SK-N-SH (cell line): ENCODE results near the gene ATXN2. TPM values are rescaled to one million over a fixed set of nuclear protein-coding genes. Genes with fewer than 3 reads are reported as not detected.

Experiments
- CTCF ChIA-PET: fragments of 300-600, 350-600 bp; formaldehyde crosslinking; extraction: SDS; loops from one replicate; lab custom pipeline; 2021; lab: Yijun Ruan, JAX
- POLR2A ChIA-PET: fragments of 350-600 bp; sonication (Branson Sonifier 250); formaldehyde crosslinking; extraction: SDS; loops from one replicate; lab custom pipeline; 2020; ENCODE audit warnings: antibody characterized with exemption, inconsistent platforms; lab: Yijun Ruan, JAX
- DNase-seq: peaks from one replicate; pipeline ENCODE4 v3.0.0; 2012
- H2AFZ ChIP-seq: fragments of 200-600 bp; sonication (generic); 2 replicates; pipeline ENCODE4 v1.8.1; 2016; ENCODE audit warnings: antibody characterized with exemption, mild to moderate bottlenecking, low read depth
- H3F3A ChIP-seq: fragments of 200-600 bp; sonication (generic); replicated peaks from 2 replicates; pipeline ENCODE3; 2016; ENCODE audit warnings: antibody characterized with exemption, mild to moderate bottlenecking; ENCODE audit not compliant: insufficient read depth
- H3K27ac ChIP-seq, 2 experiments: fragments of 200-500 bp in 1 of 2; fragments of 200-600 bp in 1 of 2; sonication (Bioruptor generic) in 1 of 2; sonication (generic), shearing (Covaris generic) in 1 of 2; 2 replicates each; pipeline versions ENCODE4 v1.5.1 to v1.6.1; 2014 to 2016; ENCODE audit warnings: low read depth in 2 of 2, inconsistent platforms in 1 of 2, low read length in 1 of 2, mild to moderate bottlenecking in 1 of 2, mixed read lengths in 1 of 2
- H3K27me3 ChIP-seq: fragments of 200-600 bp; sonication (generic), shearing (Covaris generic); 2 replicates; pipeline ENCODE4 v1.6.1; 2016; ENCODE audit warnings: mixed run types; ENCODE audit not compliant: insufficient read depth
- H3K36me3 ChIP-seq, 2 experiments: fragments of 200-500 bp in 1 of 2; fragments of 200-600 bp in 1 of 2; sonication (Bioruptor generic) in 1 of 2; sonication (generic) in 1 of 2; replicated peaks in 1 of 2; 2 replicates each; pipeline versions ENCODE3 to v1.5.1; 2014 to 2016; ENCODE audit warnings: low read length in 1 of 2, mild to moderate bottlenecking in 1 of 2; ENCODE audit not compliant: insufficient read depth in 2 of 2, control insufficient read depth in 1 of 2
- H3K4me1 ChIP-seq, 2 experiments: fragments of 200-500 bp in 1 of 2; fragments of 200-600 bp in 1 of 2; sonication (Bioruptor generic) in 1 of 2; sonication (generic), shearing (Covaris generic) in 1 of 2; 2 replicates each; pipeline versions ENCODE4 v1.5.1 to v1.6.1; 2014 to 2016; ENCODE audit warnings: low read depth in 1 of 2, low read length in 1 of 2, mixed run types in 1 of 2; ENCODE audit not compliant: insufficient read depth in 2 of 2, control insufficient read depth in 1 of 2
- H3K4me2 ChIP-seq: fragments of 200-600 bp; sonication (generic), shearing (Covaris generic); 2 replicates; pipeline ENCODE4 v1.6.1; 2017; ENCODE audit warnings: mixed run types
- H3K4me3 ChIP-seq, 2 experiments: fragments of 200-500 bp in 1 of 2; fragments of 200-600 bp in 1 of 2; sonication (Bioruptor generic) in 1 of 2; sonication (generic), shearing (Covaris generic) in 1 of 2; 2 replicates each; pipeline versions ENCODE4 v1.5.1 to v1.8.1; 2014 to 2016; ENCODE audit warnings: low read depth in 2 of 2, inconsistent platforms in 1 of 2, low read length in 1 of 2, mild to moderate bottlenecking in 1 of 2, mixed read lengths in 1 of 2, moderate library complexity in 1 of 2
- H3K79me2 ChIP-seq: fragments of 200-600 bp; sonication (generic); 2 replicates; pipeline ENCODE4 v1.8.1; 2017; ENCODE audit warnings: mild to moderate bottlenecking; ENCODE audit not compliant: insufficient read depth
- H3K9ac ChIP-seq: fragments of 200-600 bp; sonication (generic); 2 replicates; pipeline ENCODE4 v1.6.1; 2017; ENCODE audit warnings: mixed run types
- H3K9me2 ChIP-seq: fragments of 200-600 bp; sonication (generic); 2 replicates; pipeline ENCODE4 v1.6.1; 2017; ENCODE audit warnings: mixed run types
- H3K9me3 ChIP-seq: fragments of 200-600 bp; sonication (generic); 2 replicates; pipeline ENCODE4 v1.6.1; 2017; ENCODE audit warnings: mixed run types, mild to moderate bottlenecking, moderate library complexity
- H4K20me1 ChIP-seq: fragments of 200-600 bp; sonication (generic); 2 replicates; pipeline ENCODE4 v1.6.1; 2017; ENCODE audit warnings: mild to moderate bottlenecking, mixed run types; ENCODE audit not compliant: insufficient read depth
- ELF1 ChIP-seq: IDR thresholded peaks from 2 replicates; pipeline ENCODE4 v1.4.0; 2012
- EZH2phosphoT487 ChIP-seq: fragments of 200-600 bp; sonication (generic); IDR thresholded peaks from 2 replicates; pipeline ENCODE4 v1.6.1; 2017; ENCODE audit warnings: low read depth, mixed run types, mild to moderate bottlenecking, antibody characterized with exemption, moderate library complexity, borderline replicate concordance
- FOSL2 ChIP-seq: IDR thresholded peaks from 2 replicates; pipeline ENCODE4 v1.4.0; 2012; ENCODE audit warnings: low read depth, mild to moderate bottlenecking, moderate library complexity, borderline replicate concordance
- FOXJ3 ChIP-seq: sonication (generic); formaldehyde crosslinking; IDR thresholded peaks from 2 replicates; pipeline ENCODE4 v1.5.1; 2020; ENCODE audit warnings: mild to moderate bottlenecking, missing genetic modification reagents
- FOXM1 ChIP-seq: IDR thresholded peaks from 2 replicates; pipeline ENCODE4 v1.4.0; 2012; ENCODE audit warnings: low read depth, mild to moderate bottlenecking
- GABPA ChIP-seq: IDR thresholded peaks from 2 replicates; pipeline ENCODE4 v1.4.0; 2012; ENCODE audit warnings: low read depth, mild to moderate bottlenecking
- GATA2 ChIP-seq: sonication (generic); formaldehyde crosslinking; IDR thresholded peaks from 2 replicates; pipeline ENCODE4 v1.5.0; 2020; ENCODE audit warnings: mild to moderate bottlenecking, missing genetic modification reagents
- JUND ChIP-seq: IDR thresholded peaks from 2 replicates; pipeline ENCODE4 v1.4.0; 2012
- MEF2A ChIP-seq: IDR thresholded peaks from 2 replicates; pipeline ENCODE4 v1.4.0; 2012; ENCODE audit warnings: low read depth, borderline replicate concordance
- NFIC ChIP-seq: IDR thresholded peaks from 2 replicates; pipeline ENCODE4 v1.4.0; 2012; ENCODE audit warnings: borderline replicate concordance
- NRF1 ChIP-seq: IDR thresholded peaks from 2 replicates; pipeline ENCODE4 v1.6.1; 2012; ENCODE audit warnings: low read depth, mild to moderate bottlenecking, low read length
- POLR2AphosphoS5 ChIP-seq: IDR thresholded peaks from 2 replicates; pipeline ENCODE4 v1.6.1; 2012; ENCODE audit warnings: low read depth, low read length
- RAD21 ChIP-seq: IDR thresholded peaks from 2 replicates; pipeline ENCODE4 v1.6.1; 2012; ENCODE audit warnings: mild to moderate bottlenecking, low read length
- RXRA ChIP-seq: IDR thresholded peaks from 2 replicates; pipeline ENCODE4 v1.4.0; 2012; ENCODE audit warnings: low read depth, mild to moderate bottlenecking, borderline replicate concordance
- SMC3 ChIP-seq: IDR thresholded peaks from 2 replicates; pipeline ENCODE4 v1.6.1; 2012; ENCODE audit warnings: low read depth, low read length, improper control_type of control experiment
- TAF1 ChIP-seq: IDR thresholded peaks from 2 replicates; pipeline ENCODE4 v1.6.1; 2012; ENCODE audit warnings: low read depth, mild to moderate bottlenecking, low read length, moderate library complexity, borderline replicate concordance
- TCF12 ChIP-seq: IDR thresholded peaks from 2 replicates; pipeline ENCODE4 v1.4.0; 2012
- USF1 ChIP-seq: IDR thresholded peaks from 2 replicates; pipeline ENCODE4 v1.4.0; 2012; ENCODE audit warnings: low read depth, borderline replicate concordance
- USF2 ChIP-seq: fragments of 150-350 bp; IDR thresholded peaks from 2 replicates; pipeline ENCODE4 v1.6.1; 2017; ENCODE audit warnings: antibody characterized with exemption, low read length, low read depth, borderline replicate concordance
- WGBS: methylation state at CpG from one replicate; pipeline ENCODE4 v1.1.6; 2017; ENCODE audit warnings: low lambda C conversion rate; 5-methylcytosine and 5-hydroxymethylcytosine counted together
- polyA plus RNA-seq, 3 experiments: library from polyadenylated mRNA; depleted of rRNA; stranded (reverse); fragments of >200 nt; gene quantifications; 2 replicates each; pipeline ENCODE4 v1.2.3, GENCODE V29; 2012

Gene ATXN2
- polyA plus RNA-seq, 1 of the 3 experiments (the other 2 are of a cell fraction), result 35.7 TPM

GRCh38 chr12:111578276-111578970, 20.7 kb downstream of the ATXN2 start:
- H3K4me2 ChIP-seq, result 0 out of 2 replicates have a peak overlapping the region, but pooled peaks have one; percentile 22
- POLR2A ChIA-PET, result no interaction called here

GRCh38 chr12:111574797-111575443, 24.2 kb downstream of the ATXN2 start:
- Histone ChIP-seq H4K20me1 (peaks cover 74% of the 10 kb centered on the region), H3F3A (peaks cover 42% of the 10 kb centered on the region), H3K9me3 (no peaks in the 10 kb centered on the region), H3K9me2 (no peaks in the 10 kb centered on the region), H2AFZ (no peak overlapping the region), H3K4me3 (no peak overlapping the region), H3K9ac (no peak overlapping the region), H3K27me3 (no peaks in the 10 kb centered on the region), H3K4me1 (peaks cover 0 to 21% of the 10 kb centered on the region in 2 experiments; a peak in 2 of 4 replicates), H3K79me2 (peaks cover 100% of the 10 kb centered on the region), H3K36me3 (peaks cover 0 to 6% of the 10 kb centered on the region in 2 experiments), H3K27ac (no peak overlapping the region), H3K4me2 (no peak overlapping the region)
- ChIA-PET POLR2A (no interaction called here), CTCF (interaction anchor here (0.6 to 0.9 kb wide), 2 partner anchors 9 to 1510 kb away, joined by 3 read pairs; no protein-coding TSS in a partner anchor)
- no peak for TF ChIP-seq NRF1
- no peak for TF ChIP-seq GATA2 (CRISPR knock-in tag)
- TF ChIP-seq RAD21, result no peak
- TF ChIP-seq FOSL2, result no peak
- no peak for TF ChIP-seq USF1
- no peak for TF ChIP-seq POLR2AphosphoS5
- TF ChIP-seq GABPA, result no peak
- no peak for TF ChIP-seq NFIC
- no peak for TF ChIP-seq FOXM1
- no peak for TF ChIP-seq TCF12
- no peak for DNase-seq
- 94% methylated on average over 7 of the region's 7 CpGs for WGBS

More at GRCh38 chr12:111578276-111578970, 20.7 kb downstream of the ATXN2 start:
- TF ChIP-seq FOSL2, result peak; percentile 71; the same call in 1 of the 2 replicates
- TF ChIP-seq MEF2A, result no peak
- peak; percentile 39 for TF ChIP-seq JUND
- TF ChIP-seq RXRA, result no peak
- TF ChIP-seq TAF1, result no peak
- TF ChIP-seq ELF1, result no peak
- no peak for TF ChIP-seq SMC3
- TF ChIP-seq FOXJ3 (CRISPR knock-in tag), result no peak
- TF ChIP-seq USF2, result no peak
- no peak for TF ChIP-seq EZH2phosphoT487
- TF ChIP-seq NRF1, result no peak
- TF ChIP-seq NFIC, result no peak
- TF ChIP-seq GATA2 (CRISPR knock-in tag), result no peak
- Histone ChIP-seq H3K9ac (no peak overlapping the region), H3K9me3 (no peaks in the 10 kb centered on the region), H3K4me1 (peaks cover 0 to 5% of the 10 kb centered on the region in 2 experiments; a peak in 1 of 4 replicates), H3K9me2 (no peaks in the 10 kb centered on the region), H3K79me2 (peaks cover 100% of the 10 kb centered on the region), H3K4me3 (no peak overlapping the region), H3F3A (peaks cover 32% of the 10 kb centered on the region), H3K27ac (peak overlapping the region in 1 of 2 experiments; percentile 62; a peak in 2 of 4 replicates), H2AFZ (no peak overlapping the region), H3K27me3 (no peaks in the 10 kb centered on the region), H4K20me1 (peaks cover 97% of the 10 kb centered on the region), H3K36me3 (peaks cover 0 to 2% of the 10 kb centered on the region in 2 experiments)
- CTCF ChIA-PET, result no interaction called here
- WGBS, result 61% methylated on average over 4 of the region's 4 CpGs
- no peak for DNase-seq
